ENCODE measurements around the gene BBS9. TPM values are rescaled to one million over a fixed set of nuclear protein-coding genes. Genes with fewer than 3 reads are reported as not detected.

Gene BBS9
- total and polyA plus RNA-seq, 2 of the 4 experiments (the other 2 are of a cell fraction): 7.9 to 9.5 TPM

- TF ChIP-seq RCOR1 (IDR thresholded peaks at IDR 0.05; ENCODE audit: insufficient replicate concordance, low read length): no peak
- TF ChIP-seq NFE2L2 (IDR thresholded peaks at IDR 0.05; ENCODE audit: low read depth, low read length): no peak
- TF ChIP-seq ELK1 (IDR thresholded peaks at IDR 0.05; ENCODE audit: borderline replicate concordance, low read depth, low read length): no peak
- TF ChIP-seq, protein P1, sequence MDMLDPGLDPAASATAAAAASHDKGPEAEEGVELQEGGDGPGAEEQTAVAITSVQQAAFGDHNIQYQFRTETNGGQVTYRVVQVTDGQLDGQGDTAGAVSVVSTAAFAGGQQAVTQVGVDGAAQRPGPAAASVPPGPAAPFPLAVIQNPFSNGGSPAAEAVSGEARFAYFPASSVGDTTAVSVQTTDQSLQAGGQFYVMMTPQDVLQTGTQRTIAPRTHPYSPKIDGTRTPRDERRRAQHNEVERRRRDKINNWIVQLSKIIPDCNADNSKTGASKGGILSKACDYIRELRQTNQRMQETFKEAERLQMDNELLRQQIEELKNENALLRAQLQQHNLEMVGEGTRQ (IDR thresholded peaks at IDR 0.05; ENCODE audit: low read depth, low read length): no peak
- no peak for TF ChIP-seq CHD1 (IDR thresholded peaks at IDR 0.05; ENCODE audit: low read depth, low read length)
- no peak for TF ChIP-seq BHLHE40 (IDR thresholded peaks at IDR 0.05; ENCODE audit: low read depth, low read length)
- TF ChIP-seq MXI1 (IDR thresholded peaks at IDR 0.05; ENCODE audit: borderline replicate concordance, low read depth, low read length): no peak
- no peak for TF ChIP-seq MAFK (IDR thresholded peaks at IDR 0.05; ENCODE audit: low read depth, low read length)
- TF ChIP-seq SMC3 (IDR thresholded peaks at IDR 0.05; ENCODE audit: low read depth, low read length): no peak
- TF ChIP-seq RFX5 (IDR thresholded peaks at IDR 0.05; ENCODE audit: low read depth, low read length): no peak
- TF ChIP-seq RAD21 (IDR thresholded peaks at IDR 0.05; ENCODE audit: low read length): no peak
- no peak for TF ChIP-seq POLR2A (IDR thresholded peaks at IDR 0.05; ENCODE audit: low read depth, low read length)
- TF ChIP-seq, protein P2, sequence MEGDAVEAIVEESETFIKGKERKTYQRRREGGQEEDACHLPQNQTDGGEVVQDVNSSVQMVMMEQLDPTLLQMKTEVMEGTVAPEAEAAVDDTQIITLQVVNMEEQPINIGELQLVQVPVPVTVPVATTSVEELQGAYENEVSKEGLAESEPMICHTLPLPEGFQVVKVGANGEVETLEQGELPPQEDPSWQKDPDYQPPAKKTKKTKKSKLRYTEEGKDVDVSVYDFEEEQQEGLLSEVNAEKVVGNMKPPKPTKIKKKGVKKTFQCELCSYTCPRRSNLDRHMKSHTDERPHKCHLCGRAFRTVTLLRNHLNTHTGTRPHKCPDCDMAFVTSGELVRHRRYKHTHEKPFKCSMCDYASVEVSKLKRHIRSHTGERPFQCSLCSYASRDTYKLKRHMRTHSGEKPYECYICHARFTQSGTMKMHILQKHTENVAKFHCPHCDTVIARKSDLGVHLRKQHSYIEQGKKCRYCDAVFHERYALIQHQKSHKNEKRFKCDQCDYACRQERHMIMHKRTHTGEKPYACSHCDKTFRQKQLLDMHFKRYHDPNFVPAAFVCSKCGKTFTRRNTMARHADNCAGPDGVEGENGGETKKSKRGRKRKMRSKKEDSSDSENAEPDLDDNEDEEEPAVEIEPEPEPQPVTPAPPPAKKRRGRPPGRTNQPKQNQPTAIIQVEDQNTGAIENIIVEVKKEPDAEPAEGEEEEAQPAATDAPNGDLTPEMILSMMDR (conservative IDR thresholded peaks at IDR 0.05; ENCODE audit: low read depth, low read length): no peak
- no peak for TF ChIP-seq FOS (IDR thresholded peaks at IDR 0.05; ENCODE audit: low read depth, low read length)
- no peak for TF ChIP-seq CEBPB (IDR thresholded peaks at IDR 0.05; ENCODE audit: low read depth, low read length)
- TF ChIP-seq MAZ (IDR thresholded peaks at IDR 0.05; ENCODE audit: borderline replicate concordance, low read depth, low read length): no peak
- H3K4ac ChIP-seq (ENCODE audit: low read depth, low read length): no peak overlapping the region
- WGBS, 2 experiments (ENCODE audit: extremely low coverage in 2 of 2, insufficient read length in 1 of 2): no CpG with 5 or more reads among the region's 6 CpGs
- DNase-seq: no peak
- ChIA-PET CTCF (no interaction called here), POLR2A (ENCODE audit: unreplicated experiment) (no interaction called here)
- H3K27ac ChIP-seq (ENCODE audit: insufficient read depth, low read length): no peak overlapping the region
- no peak for ATAC-seq (ENCODE audit: low read depth)
- H4K91ac ChIP-seq (ENCODE audit: insufficient read depth, low read depth, low read length): no peak overlapping the region
- dilution Hi-C loops (cut with HindIII; ENCODE audit: low sequenced_read_pairs, unreplicated experiment) (no loop called here), intact Hi-C loops (cut with micrococcal nuclease) (no loop called here), in situ Hi-C loops (cut with MboI; ENCODE audit: low sequenced_read_pairs) (no loop called here)
- H3K79me1 ChIP-seq (ENCODE audit: low read depth in 1 of 2, low read length in 2 of 2): no peaks in the 10 kb centered on the region
- no TSS peak for BruUV-seq (replicated peaks)
- no peak overlapping the region for H2AFZ ChIP-seq (replicated peaks; ENCODE audit: low read length, poor library complexity)
- H2BK120ac ChIP-seq (ENCODE audit: low read depth, low read length): no peak overlapping the region
- H3K4me1 ChIP-seq (ENCODE audit: control insufficient read depth, insufficient read depth, low read length): no peaks in the 10 kb centered on the region
- H3K9ac ChIP-seq (ENCODE audit: low read depth, low read length): no peak overlapping the region
- no peak overlapping the region for H3K4me3 ChIP-seq (ENCODE audit: insufficient read depth, low read depth, low read length)
- H2AK5ac ChIP-seq (ENCODE audit: low read depth, low read length): no peak overlapping the region
- H4K5ac ChIP-seq (ENCODE audit: low read depth, low read length): no peak overlapping the region
- no peaks in the 10 kb centered on the region for H4K20me1 ChIP-seq (ENCODE audit: insufficient read depth, low read length)
- H3K56ac ChIP-seq (ENCODE audit: extremely low read depth, insufficient read depth, low read length): no peak overlapping the region
- H2BK20ac ChIP-seq (ENCODE audit: low read depth, low read length): no peak overlapping the region
- no peaks in the 10 kb centered on the region for H3K27me3 ChIP-seq (ENCODE audit: control insufficient read depth, insufficient read depth, low read length)
- no peak overlapping the region for H2BK5ac ChIP-seq (ENCODE audit: low read depth, low read length, poor library complexity, severe bottlenecking)
- H3K23ac ChIP-seq (ENCODE audit: low read depth, low read length): no peak overlapping the region
- H2BK15ac ChIP-seq (ENCODE audit: low read depth, low read length): no peak overlapping the region
- H3K14ac ChIP-seq (replicated peaks; ENCODE audit: low read depth, low read length): no peak overlapping the region
- H3K9me3 ChIP-seq (ENCODE audit: control insufficient read depth, insufficient read depth, low read length): no peaks in the 10 kb centered on the region
- no peaks in the 10 kb centered on the region for H3K36me3 ChIP-seq (ENCODE audit: control insufficient read depth, insufficient read depth, low read length)
- no peak overlapping the region for H2AK9ac ChIP-seq (replicated peaks; ENCODE audit: low read depth, low read length, poor library complexity)
- H3K18ac ChIP-seq (ENCODE audit: low read depth, low read length): no peak overlapping the region
- no peaks in the 10 kb centered on the region for H3K9me1 ChIP-seq (ENCODE audit: insufficient read depth, low read length)
- no peak overlapping the region for H3K4me2 ChIP-seq (ENCODE audit: low read depth, low read length)
- no peak overlapping the region for H4K8ac ChIP-seq (ENCODE audit: low read depth in 2 of 2, low read length in 2 of 2)
Observed at GRCh38 chr7:33448035-33448434, 318.7 kb downstream of the BBS9 start.
